Psoas muscle (tissue), 8 donors: ENCODE data around the gene CFAP251. TPM values are rescaled to one million over a fixed set of nuclear protein-coding genes. Genes with fewer than 3 reads are reported as not detected.

Experiments
- ATAC-seq, 4 donors: fragments of 200-7000 bp; cut with Tn5 transposase; one replicate each; pipeline ENCODE4 v1.9.1; 2020; ENCODE audit warnings: moderate library complexity in 3 of 4, mild to moderate bottlenecking in 2 of 4
- DNase-seq, 2 donors: peaks; one replicate each; pipeline ENCODE4 v3.0.0-alpha.2; 2020
- H3K27ac ChIP-seq: fragments of 200-600 bp; one replicate; pipeline ENCODE4 v1.8.0; 2022
- H3K27me3 ChIP-seq, 3 donors: fragments of 200-600 bp in 1 of 3; one replicate each; pipeline versions ENCODE4 v1.6.1 to v1.8.0; 2013 to 2022; ENCODE audit warnings: low read length in 2 of 3, mild to moderate bottlenecking in 2 of 3, moderate library complexity in 1 of 3; ENCODE audit not compliant: insufficient read depth in 3 of 3
- H3K36me3 ChIP-seq, 2 donors: fragments of 200-600 bp in 1 of 2; one replicate each; pipeline versions ENCODE4 v1.6.1 to v1.8.0; 2013 to 2022; ENCODE audit warnings: low read depth in 1 of 2, mild to moderate bottlenecking in 1 of 2, moderate library complexity in 1 of 2; ENCODE audit not compliant: insufficient read depth in 1 of 2
- H3K4me1 ChIP-seq: fragments of 200-600 bp; one replicate; pipeline ENCODE4 v1.8.0; 2022
- H3K4me3 ChIP-seq: fragments of 200-600 bp; one replicate; pipeline ENCODE4 v1.8.0; 2022; ENCODE audit warnings: mild to moderate bottlenecking
- H3K9me3 ChIP-seq: fragments of 200-600 bp; one replicate; pipeline ENCODE4 v1.8.0; 2022
- CTCF ChIP-seq: fragments of 200-600 bp; IDR thresholded peaks from one replicate; pipeline ENCODE4 v1.8.0; 2022; ENCODE audit warnings: antibody characterized with exemption
- whole genome bisulfite sequencing, 3 donors: extraction: QIAGEN DNeasy Blood & Tissue Kit; methylation state at CpG; one replicate each; pipeline versions ENCODE4 v1.1.6 to v1.1.7; 2013; 5-methylcytosine and 5-hydroxymethylcytosine counted together
- intact Hi-C, 2 donors: fragments of 100-400 bp; cut with DNase I; formaldehyde crosslinking; loops; one replicate each; pipeline versions ENCODE4 v1.11.0 to v1.14.2; 2022
- polyA plus RNA-seq, 3 donors: library from polyadenylated mRNA; stranded (reverse); fragments of 200-250 nt; gene quantifications; one replicate each; pipeline ENCODE4 v1.2.3, GENCODE V29; 2013
- total RNA-seq, 4 donors: library from RNA; stranded (reverse); fragmentation: NEBNext Ultra II Directional in 2 of 4; extraction: Animal tissue kit (Norgen Biotek cat#: 25700) in 2 of 4; gene quantifications; one replicate each; pipeline versions ENCODE4 v1.2.1 to v1.2.4, GENCODE V29; 2021 to 2023
- donor health status: healthy with polysubstance abuse.
- donor health status: DM: no; HTN: no; CAD: no; lungs with moderate emphysema.
- donor health status: Bipolar disorder and iron deficiency.
- donor health status: healthy.
- donor health status: DM: yes; HTN: yes; CAD: no.
- donor health status: DM: no; HTN: no; CAD: no.
- donor health status: DM: no; HTN: no; CAD: no.
- donor health status: DM: yes; HTN: yes; CAD: no.

CFAP251 gene
- total and polyA plus RNA-seq, 7 donors, result 0.36 to 0.79 (median 0.64) TPM

GRCh38 chr12:122013791-122014590 lies 95.6 kb downstream of the CFAP251 start:
- ATAC-seq (no peak), DNase-seq (no peak)
- Histone ChIP-seq H3K27ac (no peak overlapping the region), H3K36me3 (no peaks in the 10 kb centered on the region), H3K4me3 (no peak overlapping the region), H3K4me1 (peaks cover 4% of the 10 kb centered on the region), H3K9me3 (no peaks in the 10 kb centered on the region), H3K27me3 (no peaks in the 10 kb centered on the region)
- intact Hi-C loops, result loop anchor here in 1 of 2 donors (5.0 kb wide), 1 partner anchor 97 kb away; the partner anchor contains the start of gene CFAP251
- 83 to 87% (median 85%) methylated on average over 19 of the region's 19 CpGs for WGBS, 3 donors
- TF ChIP-seq CTCF, result no peak

GRCh38 chr12:122014781-122015180 lies 96.4 kb downstream of the CFAP251 start:
- no peaks in the 10 kb centered on the region for H3K27me3 ChIP-seq
- no peaks in the 10 kb centered on the region for H3K4me1 ChIP-seq
- H3K27ac ChIP-seq, result no peak overlapping the region
- intact Hi-C loops, result loop anchor here in 1 of 2 donors (5.0 kb wide), 1 partner anchor 97 kb away; the partner anchor contains the start of gene CFAP251
- no peak for TF ChIP-seq CTCF
- WGBS, 3 donors, result 92 to 96% (median 95%) methylated on average over 5 of the region's 5 CpGs
- ATAC-seq, result no peak
- no peaks in the 10 kb centered on the region for H3K36me3 ChIP-seq
- H3K9me3 ChIP-seq, result no peaks in the 10 kb centered on the region
- no peak for DNase-seq
- no peak overlapping the region for H3K4me3 ChIP-seq

GRCh38 chr12:122018457-122018856 lies 100.1 kb downstream of the CFAP251 start:
- H3K9me3 ChIP-seq, result no peaks in the 10 kb centered on the region
- no peak for TF ChIP-seq CTCF
- no peak overlapping the region for H3K4me3 ChIP-seq
- no peak for DNase-seq
- no peak for ATAC-seq
- H3K36me3 ChIP-seq, result no peaks in the 10 kb centered on the region
- H3K27ac ChIP-seq, result no peak overlapping the region
- no peaks in the 10 kb centered on the region for H3K27me3 ChIP-seq
- peaks cover 7% of the 10 kb centered on the region for H3K4me1 ChIP-seq
- intact Hi-C loops, result no loop called here

GRCh38 chr12:122018937-122019336 lies 100.5 kb downstream of the CFAP251 start:
- Histone ChIP-seq H3K4me1 (peaks cover 11% of the 10 kb centered on the region), H3K4me3 (no peak overlapping the region), H3K27me3 (no peaks in the 10 kb centered on the region), H3K36me3 (no peaks in the 10 kb centered on the region), H3K9me3 (no peaks in the 10 kb centered on the region), H3K27ac (no peak overlapping the region)
- no peak for TF ChIP-seq CTCF
- ATAC-seq (no peak), DNase-seq (no peak)
- WGBS, 3 donors, result 95 to 97% (median 97%) methylated on average over 4 of the region's 4 CpGs
- intact Hi-C loops, result no loop called here
